SK-N-SH (cell line): ENCODE results near the gene USP19. TPM values are rescaled to one million over a fixed set of nuclear protein-coding genes. Genes with fewer than 3 reads are reported as not detected.

Experiments used
- CTCF ChIA-PET: fragments of 300-600, 350-600 bp; formaldehyde crosslinking; extraction: SDS; loops from one replicate; lab custom pipeline; 2021; lab: Yijun Ruan, JAX
- POLR2A ChIA-PET: fragments of 350-600 bp; sonication (Branson Sonifier 250); formaldehyde crosslinking; extraction: SDS; loops from one replicate; lab custom pipeline; 2020; ENCODE audit warnings: antibody characterized with exemption, inconsistent platforms; lab: Yijun Ruan, JAX
- DNase-seq: peaks from one replicate; pipeline ENCODE4 v3.0.0; 2012
- H2AFZ ChIP-seq: fragments of 200-600 bp; sonication (generic); 2 replicates; pipeline ENCODE4 v1.8.1; 2016; ENCODE audit warnings: antibody characterized with exemption, mild to moderate bottlenecking, low read depth
- H3F3A ChIP-seq: fragments of 200-600 bp; sonication (generic); replicated peaks from 2 replicates; pipeline ENCODE3; 2016; ENCODE audit warnings: antibody characterized with exemption, mild to moderate bottlenecking; ENCODE audit not compliant: insufficient read depth
- H3K27ac ChIP-seq, 2 experiments: fragments of 200-500 bp in 1 of 2; fragments of 200-600 bp in 1 of 2; sonication (Bioruptor generic) in 1 of 2; sonication (generic), shearing (Covaris generic) in 1 of 2; 2 replicates each; pipeline versions ENCODE4 v1.5.1 to v1.6.1; 2014 to 2016; ENCODE audit warnings: low read depth in 2 of 2, inconsistent platforms in 1 of 2, low read length in 1 of 2, mild to moderate bottlenecking in 1 of 2, mixed read lengths in 1 of 2
- H3K27me3 ChIP-seq: fragments of 200-600 bp; sonication (generic), shearing (Covaris generic); 2 replicates; pipeline ENCODE4 v1.6.1; 2016; ENCODE audit warnings: mixed run types; ENCODE audit not compliant: insufficient read depth
- H3K36me3 ChIP-seq, 2 experiments: fragments of 200-500 bp in 1 of 2; fragments of 200-600 bp in 1 of 2; sonication (Bioruptor generic) in 1 of 2; sonication (generic) in 1 of 2; replicated peaks in 1 of 2; 2 replicates each; pipeline versions ENCODE3 to v1.5.1; 2014 to 2016; ENCODE audit warnings: low read length in 1 of 2, mild to moderate bottlenecking in 1 of 2; ENCODE audit not compliant: insufficient read depth in 2 of 2, control insufficient read depth in 1 of 2
- H3K4me1 ChIP-seq, 2 experiments: fragments of 200-500 bp in 1 of 2; fragments of 200-600 bp in 1 of 2; sonication (Bioruptor generic) in 1 of 2; sonication (generic), shearing (Covaris generic) in 1 of 2; 2 replicates each; pipeline versions ENCODE4 v1.5.1 to v1.6.1; 2014 to 2016; ENCODE audit warnings: low read depth in 1 of 2, low read length in 1 of 2, mixed run types in 1 of 2; ENCODE audit not compliant: insufficient read depth in 2 of 2, control insufficient read depth in 1 of 2
- H3K4me2 ChIP-seq: fragments of 200-600 bp; sonication (generic), shearing (Covaris generic); 2 replicates; pipeline ENCODE4 v1.6.1; 2017; ENCODE audit warnings: mixed run types
- H3K4me3 ChIP-seq, 2 experiments: fragments of 200-500 bp in 1 of 2; fragments of 200-600 bp in 1 of 2; sonication (Bioruptor generic) in 1 of 2; sonication (generic), shearing (Covaris generic) in 1 of 2; 2 replicates each; pipeline versions ENCODE4 v1.5.1 to v1.8.1; 2014 to 2016; ENCODE audit warnings: low read depth in 2 of 2, inconsistent platforms in 1 of 2, low read length in 1 of 2, mild to moderate bottlenecking in 1 of 2, mixed read lengths in 1 of 2, moderate library complexity in 1 of 2
- H3K79me2 ChIP-seq: fragments of 200-600 bp; sonication (generic); 2 replicates; pipeline ENCODE4 v1.8.1; 2017; ENCODE audit warnings: mild to moderate bottlenecking; ENCODE audit not compliant: insufficient read depth
- H3K9ac ChIP-seq: fragments of 200-600 bp; sonication (generic); 2 replicates; pipeline ENCODE4 v1.6.1; 2017; ENCODE audit warnings: mixed run types
- H3K9me2 ChIP-seq: fragments of 200-600 bp; sonication (generic); 2 replicates; pipeline ENCODE4 v1.6.1; 2017; ENCODE audit warnings: mixed run types
- H3K9me3 ChIP-seq: fragments of 200-600 bp; sonication (generic); 2 replicates; pipeline ENCODE4 v1.6.1; 2017; ENCODE audit warnings: mixed run types, mild to moderate bottlenecking, moderate library complexity
- H4K20me1 ChIP-seq: fragments of 200-600 bp; sonication (generic); 2 replicates; pipeline ENCODE4 v1.6.1; 2017; ENCODE audit warnings: mild to moderate bottlenecking, mixed run types; ENCODE audit not compliant: insufficient read depth
- CTCF ChIP-seq: fragments of 200-600 bp; sonication (generic); IDR thresholded peaks from 2 replicates; pipeline ENCODE4 v1.6.1; 2017; ENCODE audit warnings: antibody characterized with exemption, mild to moderate bottlenecking, moderate library complexity
- ELF1 ChIP-seq: IDR thresholded peaks from 2 replicates; pipeline ENCODE4 v1.4.0; 2012
- EP300 ChIP-seq, 2 experiments: IDR thresholded peaks; 2 replicates each; pipeline versions ENCODE4 v1.4.0 to v1.6.1; 2012; ENCODE audit warnings: borderline replicate concordance in 1 of 2, low read depth in 1 of 2, low read length in 1 of 2
- EZH2phosphoT487 ChIP-seq: fragments of 200-600 bp; sonication (generic); IDR thresholded peaks from 2 replicates; pipeline ENCODE4 v1.6.1; 2017; ENCODE audit warnings: low read depth, mixed run types, mild to moderate bottlenecking, antibody characterized with exemption, moderate library complexity, borderline replicate concordance
- FOXJ3 ChIP-seq: sonication (generic); formaldehyde crosslinking; IDR thresholded peaks from 2 replicates; pipeline ENCODE4 v1.5.1; 2020; ENCODE audit warnings: mild to moderate bottlenecking, missing genetic modification reagents
- GABPA ChIP-seq: IDR thresholded peaks from 2 replicates; pipeline ENCODE4 v1.4.0; 2012; ENCODE audit warnings: low read depth, mild to moderate bottlenecking
- GATA2 ChIP-seq: sonication (generic); formaldehyde crosslinking; IDR thresholded peaks from 2 replicates; pipeline ENCODE4 v1.5.0; 2020; ENCODE audit warnings: mild to moderate bottlenecking, missing genetic modification reagents
- MEF2A ChIP-seq: IDR thresholded peaks from 2 replicates; pipeline ENCODE4 v1.4.0; 2012; ENCODE audit warnings: low read depth, borderline replicate concordance
- PBX3 ChIP-seq: IDR thresholded peaks from 2 replicates; pipeline ENCODE4; 2012
- POLR2AphosphoS5 ChIP-seq: IDR thresholded peaks from 2 replicates; pipeline ENCODE4 v1.6.1; 2012; ENCODE audit warnings: low read depth, low read length
- RXRA ChIP-seq: IDR thresholded peaks from 2 replicates; pipeline ENCODE4 v1.4.0; 2012; ENCODE audit warnings: low read depth, mild to moderate bottlenecking, borderline replicate concordance
- SIN3A ChIP-seq: IDR thresholded peaks from 2 replicates; pipeline ENCODE4 v1.6.1; 2012; ENCODE audit warnings: low read depth, mild to moderate bottlenecking, low read length, moderate library complexity, borderline replicate concordance
- SMC3 ChIP-seq: IDR thresholded peaks from 2 replicates; pipeline ENCODE4 v1.6.1; 2012; ENCODE audit warnings: low read depth, low read length, improper control_type of control experiment
- USF2 ChIP-seq: fragments of 150-350 bp; IDR thresholded peaks from 2 replicates; pipeline ENCODE4 v1.6.1; 2017; ENCODE audit warnings: antibody characterized with exemption, low read length, low read depth, borderline replicate concordance
- ZBTB33 ChIP-seq: IDR thresholded peaks from 2 replicates; pipeline ENCODE4 v1.4.0; 2012; ENCODE audit warnings: low read depth, borderline replicate concordance
- WGBS: methylation state at CpG from one replicate; pipeline ENCODE4 v1.1.6; 2017; ENCODE audit warnings: low lambda C conversion rate; 5-methylcytosine and 5-hydroxymethylcytosine counted together
- polyA plus RNA-seq, 3 experiments: library from polyadenylated mRNA; depleted of rRNA; stranded (reverse); fragments of >200 nt; gene quantifications; 2 replicates each; pipeline ENCODE4 v1.2.3, GENCODE V29; 2012

The USP19 gene
- polyA plus RNA-seq, 1 of the 3 experiments (the other 2 are of a cell fraction), result 75.6 TPM

GRCh38 chr3:49132437-49133225 lies 12.0 kb upstream of the USP19 start, which contains the start of gene LAMB2 (continued):
- TF ChIP-seq CTCF (peak; percentile 48), POLR2AphosphoS5 (peak; percentile 76), USF2 (no peak), GABPA (no peak), ZBTB33 (no peak), EP300 (IDR thresholded peaks at IDR 0.05; ENCODE audit: borderline replicate concordance in 1 of 2, low read depth in 1 of 2, low read length in 1 of 2) (no peak), FOXJ3 (CRISPR knock-in tag) (no peak; the same call in 1 of the 2 replicates)

- H3F3A ChIP-seq, result no peaks in the 10 kb centered on the region
- peaks cover 8 to 22% of the 10 kb centered on the region in 2 experiments for H3K36me3 ChIP-seq
- 66% methylated on average over 4 of the region's 9 CpGs for WGBS
- H3K4me1 ChIP-seq, result peaks cover 0 to 18% of the 10 kb centered on the region in 2 experiments; a peak in 1 of 4 replicates
- no peaks in the 10 kb centered on the region for H3K27me3 ChIP-seq
- H3K79me2 ChIP-seq, result peaks cover 37% of the 10 kb centered on the region
- peak overlapping the region; percentile 67 to 81 for H3K4me3 ChIP-seq
- peak overlapping the region; percentile 100 for H3K4me2 ChIP-seq
- TF ChIP-seq EP300 (IDR thresholded peaks at IDR 0.05; ENCODE audit: borderline replicate concordance in 1 of 2, low read depth in 1 of 2, low read length in 1 of 2), result no peak
- no peak for TF ChIP-seq SIN3A
- no peak for TF ChIP-seq EZH2phosphoT487
- no peak for TF ChIP-seq ELF1
- TF ChIP-seq USF2, result no peak
- TF ChIP-seq RXRA, result no peak
- TF ChIP-seq MEF2A, result no peak
- TF ChIP-seq GATA2 (CRISPR knock-in tag), result no peak
- no peak for TF ChIP-seq POLR2AphosphoS5
- TF ChIP-seq PBX3, result no peak
- no peak for TF ChIP-seq CTCF
- no peak for TF ChIP-seq SMC3
- no peaks in the 10 kb centered on the region for H3K9me3 ChIP-seq
- no peaks in the 10 kb centered on the region for H3K9me2 ChIP-seq
- no peaks in the 10 kb centered on the region for H4K20me1 ChIP-seq
- ChIA-PET CTCF (interaction anchor here (0.7 to 5.4 kb wide), 11 partner anchors 12 to 447 kb away, joined by 3 to 26 read pairs (median 4); partner anchors contain the start of genes CCDC71, KLHDC8B, NDUFAF3 and USP19), POLR2A (interaction anchor here (2.3 to 2.7 kb wide), 2 partner anchors 12 to 38 kb away, joined by 16 to 22 read pairs; partner anchors contain the start of genes QRICH1 and USP19)
- DNase-seq, result no peak
- peak overlapping the region; percentile 83 to 91; a peak in 3 of 4 replicates for H3K27ac ChIP-seq
- no peak overlapping the region for H2AFZ ChIP-seq
- H3K9ac ChIP-seq, result peak overlapping the region; percentile 75
Measured at GRCh38 chr3:49132073-49132436, 11.4 kb upstream of the USP19 start.
